KBM-7 (cell line): ENCODE data around the gene MORN5.

Experiments used
- DNase-seq: peaks from one replicate; pipeline ENCODE4 v3.0.0-alpha.2; 2015
- in situ Hi-C: fragments of 300-500 bp; cut with MboI; formaldehyde crosslinking; loops from 2 replicates; pipeline ENCODE4 v1.14.3; 2020; ENCODE audit warnings: low sequenced_read_pairs, low pct_unique_long_range_greater_than_20kb, mixed read lengths

The MORN5 gene

DNA sequence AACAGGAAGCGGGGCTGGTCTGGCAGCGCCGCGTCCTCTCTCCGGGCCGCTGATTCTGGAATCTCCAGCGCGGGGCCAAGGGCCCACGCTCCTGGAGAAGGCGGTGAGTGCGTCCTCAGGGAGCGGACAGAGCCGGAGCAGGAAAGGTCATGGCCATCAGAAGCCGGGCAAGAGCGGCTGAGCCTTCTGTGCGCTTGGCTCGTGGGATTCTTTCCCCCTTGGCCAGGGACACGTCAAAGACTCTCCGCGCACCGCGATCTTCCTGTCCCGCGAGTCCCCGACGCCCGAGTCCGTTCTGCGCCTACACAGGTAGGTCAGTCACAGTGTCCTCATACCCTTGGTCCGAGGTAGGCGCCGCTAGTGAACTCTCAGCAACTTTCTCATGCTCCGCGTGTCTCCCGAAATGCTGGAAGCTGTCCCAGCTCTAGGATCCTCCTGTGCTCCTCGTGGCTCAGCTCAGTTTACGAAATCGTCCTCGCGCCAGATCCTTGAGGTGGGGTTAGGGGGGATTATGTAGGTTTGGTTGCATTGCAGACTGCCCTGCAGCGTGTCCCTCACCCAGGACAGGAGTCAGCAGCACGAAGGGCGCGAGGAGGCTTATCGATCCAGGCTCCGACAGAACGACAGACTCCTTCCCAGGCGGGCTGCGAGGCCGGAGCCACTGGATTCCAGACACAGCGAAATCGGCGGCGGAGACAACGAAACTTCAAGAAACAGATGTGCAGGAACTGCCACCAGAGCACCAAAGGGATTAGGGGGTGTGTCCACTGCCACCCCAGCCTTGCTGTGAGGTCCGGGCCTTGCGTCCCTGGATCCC lies 60.4 kb downstream of the MORN5 start:
- in situ Hi-C loops = no loop called here
- DNase-seq = no peak

GRCh38 chr9:122220673-122221182 lies 61.0 kb downstream of the MORN5 start:
- DNase-seq = no peak
- in situ Hi-C loops = no loop called here

DNA sequence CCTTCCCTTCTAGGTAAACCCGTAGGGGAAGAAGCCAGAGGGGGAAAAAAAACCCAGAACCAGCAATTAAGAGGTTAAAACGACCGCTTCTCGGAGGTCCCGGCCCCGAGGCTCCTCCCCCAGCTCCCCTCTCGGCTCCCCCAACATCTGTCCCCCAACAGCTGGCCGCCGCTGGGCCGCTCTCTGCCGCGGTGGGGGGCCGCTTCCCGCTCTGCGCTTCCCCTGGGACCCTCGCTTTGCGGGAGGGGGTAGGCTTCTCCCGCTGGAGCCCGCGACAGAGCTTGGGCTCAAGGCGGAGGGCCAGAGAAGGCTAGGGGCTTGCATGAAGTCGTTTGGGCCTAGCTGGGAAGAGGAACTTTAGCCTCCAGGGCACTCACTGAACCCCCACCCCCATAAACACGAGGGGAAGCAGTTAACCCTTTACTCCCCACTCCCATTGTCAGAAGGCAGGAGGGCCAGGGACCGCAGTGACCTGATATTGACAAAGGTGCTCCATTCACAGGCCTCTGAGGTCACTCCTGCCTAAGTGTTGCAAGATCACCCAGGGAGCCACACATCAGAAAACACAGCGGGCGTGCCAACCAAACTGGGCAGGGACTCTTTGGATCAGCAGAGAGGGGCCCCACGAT lies 61.6 kb downstream of the MORN5 start:
- peak; percentile 55 for DNase-seq
- in situ Hi-C loops = no loop called here

GRCh38 chr9:122222791-122223190 lies 63.1 kb downstream of the MORN5 start:
- in situ Hi-C loops = no loop called here
- peak; percentile 61 for DNase-seq

GRCh38 chr9:122223435-122223834 lies 63.7 kb downstream of the MORN5 start:
- in situ Hi-C loops = no loop called here
- no peak for DNase-seq

DNA sequence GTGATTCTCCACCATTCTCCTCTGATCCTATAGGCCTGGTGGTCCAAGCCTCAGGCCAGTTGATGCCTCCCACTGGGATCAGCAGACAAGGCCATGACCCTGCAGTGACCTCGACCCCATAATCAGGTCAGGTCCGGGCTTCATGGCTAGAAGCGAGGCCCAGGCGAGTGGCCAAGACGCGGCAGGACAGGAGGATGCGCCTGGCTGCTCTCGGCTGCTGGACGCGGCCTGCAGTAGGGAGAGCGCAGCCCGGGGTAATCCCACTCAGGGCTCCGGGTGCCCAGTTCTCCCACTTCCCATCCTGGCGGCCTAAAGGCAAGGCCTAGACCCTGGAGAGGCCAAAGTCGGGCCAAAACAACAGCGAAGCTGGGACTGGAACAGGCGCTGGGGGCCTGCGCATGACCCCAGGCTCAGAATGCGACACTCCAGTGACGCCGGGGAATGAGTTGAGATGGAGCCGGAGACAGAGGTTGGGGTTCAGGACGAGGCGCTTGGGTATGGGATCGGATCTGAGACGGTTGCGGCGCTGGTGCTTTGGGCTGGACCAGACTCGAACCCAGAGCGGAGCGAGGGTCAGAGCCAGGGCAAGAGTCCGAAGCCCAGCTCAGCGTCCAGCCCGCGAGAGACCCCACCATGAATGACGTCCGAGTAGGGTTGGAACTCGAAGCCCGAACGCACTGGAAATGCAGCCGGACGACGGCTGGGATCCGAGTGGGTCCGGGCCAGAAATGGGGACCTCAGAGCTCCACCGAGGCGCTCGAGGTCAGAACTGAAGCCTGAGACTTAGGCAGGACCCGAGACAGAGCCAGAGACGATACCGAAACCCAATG lies 65.8 kb downstream of the MORN5 start:
- DNase-seq = no peak
- in situ Hi-C loops = no loop called here

DNA sequence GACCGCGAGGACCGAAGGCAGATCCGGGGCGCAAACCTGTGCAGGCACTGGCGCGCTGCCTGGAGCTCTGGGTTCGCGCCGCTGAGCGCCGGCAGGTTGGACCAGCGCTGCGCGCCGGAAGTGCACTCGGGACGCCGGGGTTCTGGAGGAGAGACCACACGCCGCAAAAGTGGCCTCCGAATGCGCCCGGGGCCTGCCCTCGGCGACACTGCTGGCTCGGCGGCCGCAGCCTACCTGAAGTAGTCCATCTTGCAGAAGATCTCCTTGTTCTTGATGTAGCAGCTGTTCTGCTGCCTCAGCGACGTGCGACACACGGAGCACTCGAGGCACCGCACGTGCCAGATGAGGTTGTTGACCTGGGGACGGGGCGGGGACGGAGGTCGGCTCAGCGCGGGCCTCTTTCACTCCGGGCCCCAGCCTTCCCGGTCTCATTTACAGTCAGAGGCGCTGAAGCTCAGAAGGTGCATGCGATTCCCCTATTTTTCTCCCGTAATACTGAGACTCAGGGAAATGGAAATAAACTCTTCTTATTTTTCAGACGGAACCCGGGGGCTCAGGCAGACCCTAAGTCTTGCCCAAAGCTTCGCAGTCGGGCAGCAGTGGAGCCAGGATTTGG lies 66.5 kb downstream of the MORN5 start:
- in situ Hi-C loops = no loop called here
- no peak for DNase-seq

DNA sequence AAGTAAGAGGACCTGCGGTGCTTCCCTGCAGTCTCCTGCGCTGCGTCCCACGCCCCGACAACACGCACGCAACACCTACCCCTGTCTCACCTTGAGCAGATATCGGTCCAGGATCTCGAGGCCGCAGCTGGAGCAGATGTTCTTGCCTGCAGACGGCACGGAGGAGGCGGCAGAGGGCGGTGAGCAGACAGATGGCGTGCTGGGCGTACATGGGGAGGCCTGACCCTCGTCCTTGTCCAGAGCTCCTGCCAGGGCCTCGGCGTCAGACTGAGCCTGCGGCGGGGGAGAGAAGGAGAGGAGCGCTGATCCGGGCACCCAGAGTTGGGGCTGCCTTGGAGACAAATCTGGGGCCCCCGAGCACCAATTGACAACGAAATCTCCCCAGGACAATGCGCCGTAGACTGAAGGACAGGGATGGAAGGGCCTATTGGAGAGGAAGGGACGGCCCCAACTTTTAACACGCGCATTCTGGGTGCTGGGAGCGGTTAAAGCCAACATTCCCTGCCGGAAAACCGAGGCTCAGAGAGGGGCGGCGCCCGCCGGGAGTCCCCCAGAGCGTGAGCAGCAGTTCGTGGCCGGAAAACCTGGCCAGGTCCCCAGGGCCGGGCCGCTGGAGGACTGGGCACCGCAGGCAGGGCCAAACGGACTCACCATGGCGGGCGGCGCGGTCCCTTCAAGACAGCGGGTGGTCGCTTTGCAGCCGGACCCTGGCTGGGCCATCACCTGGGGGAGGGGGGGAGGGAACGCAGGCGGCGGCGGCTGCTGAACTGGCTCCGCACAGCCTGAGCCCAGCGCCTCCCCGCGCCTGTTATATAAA lies 67.3 kb downstream of the MORN5 start:
- DNase-seq = no peak
- in situ Hi-C loops = no loop called here

DNA sequence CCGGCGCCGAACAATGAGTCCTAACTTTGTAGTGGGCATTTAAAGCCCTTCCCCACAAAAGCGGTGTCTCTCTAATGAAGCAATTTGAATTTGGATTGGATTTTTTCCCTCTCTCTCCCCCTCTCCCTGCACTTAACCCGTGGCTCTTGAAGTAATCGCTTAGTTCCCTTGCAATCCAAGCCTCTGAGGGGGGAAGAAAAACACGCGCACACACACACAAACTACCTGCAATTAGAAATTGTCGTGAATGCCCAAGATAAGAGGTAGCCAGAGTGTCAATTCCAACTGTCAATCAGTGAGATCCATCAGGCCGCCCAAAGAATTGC lies 67.8 kb downstream of the MORN5 start:
- DNase-seq = no peak
- in situ Hi-C loops = no loop called here

DNA sequence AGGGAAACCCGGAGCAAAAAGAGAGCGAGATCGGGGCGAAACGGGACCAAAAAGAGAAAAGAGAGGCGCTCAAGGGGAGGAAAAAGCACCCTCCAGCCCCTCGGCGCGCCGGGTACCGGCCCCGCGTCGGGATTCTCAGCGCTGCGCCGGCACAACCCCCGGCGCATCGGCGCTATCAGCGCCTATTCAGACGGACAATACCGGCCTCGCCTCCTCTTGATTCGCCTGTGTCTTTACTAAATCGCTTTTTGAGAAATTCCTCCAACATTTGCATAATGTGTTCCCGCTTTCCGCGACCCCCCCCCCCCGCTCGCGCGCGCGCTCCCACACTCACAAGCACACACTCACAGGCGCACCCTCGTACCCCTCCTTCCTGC lies 68.5 kb downstream of the MORN5 start:
- no peak for DNase-seq
- in situ Hi-C loops = no loop called here

- DNase-seq = peak; percentile 42
- in situ Hi-C loops = no loop called here
Observed at GRCh38 chr9:122228568-122229484, 69.1 kb downstream of the MORN5 start, which contains the start of gene LHX6. LHX6 (minus strand) TSS chr9:122228957; CDS start chr9:122228740, 217 bp downstream.

GRCh38 chr9:122229485-122229837 lies 69.8 kb downstream of the MORN5 start:
- no peak for DNase-seq
- in situ Hi-C loops = no loop called here

- no peak for DNase-seq
- in situ Hi-C loops = no loop called here
Observed at GRCh38 chr9:122232796-122233306, 73.1 kb downstream of the MORN5 start.

GRCh38 chr9:122234022-122234748 lies 74.5 kb downstream of the MORN5 start:
- in situ Hi-C loops = no loop called here
- DNase-seq = no peak

GRCh38 chr9:122236681-122237080 lies 77.0 kb downstream of the MORN5 start:
- in situ Hi-C loops = no loop called here
- DNase-seq = no peak

- DNase-seq = no peak
- in situ Hi-C loops = no loop called here
Observed at GRCh38 chr9:122239722-122240121, 80.0 kb downstream of the MORN5 start.

DNA sequence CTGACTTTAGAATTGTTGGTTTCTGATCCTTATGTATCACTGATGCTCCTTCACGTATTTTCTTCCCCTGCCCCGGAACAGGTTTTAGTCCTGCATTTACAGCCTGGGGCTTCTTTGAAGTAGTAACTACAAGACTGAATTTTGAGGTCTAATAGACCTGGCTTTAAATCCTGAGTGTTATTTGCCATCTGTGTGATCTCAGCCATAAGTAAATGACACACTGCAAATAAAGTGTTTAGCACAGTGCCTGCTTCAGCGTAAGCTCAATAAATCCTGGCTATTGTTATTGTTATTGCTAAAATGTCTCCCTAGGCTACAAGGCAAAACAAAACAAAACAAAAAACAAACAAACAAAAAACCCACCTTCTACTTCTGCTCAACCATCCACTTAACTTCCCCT lies 84.6 kb downstream of the MORN5 start:
- no peak for DNase-seq

More for the DNA sequence above, 84.6 kb downstream of the MORN5 start:
- in situ Hi-C loops = no loop called here
